Measurements from ENCODE around the gene TBL3.
"Not testable (repeated sequence)": the region's sequence is repeated elsewhere in the genome, so short reads cannot be mapped to it uniquely, and the experiment has no call there.

TBL3 gene

GRCh38 chr16:2001456-2002355 is 29.9 kb downstream of the TBL3 start:
- DNase-seq, result no peak

DNA sequence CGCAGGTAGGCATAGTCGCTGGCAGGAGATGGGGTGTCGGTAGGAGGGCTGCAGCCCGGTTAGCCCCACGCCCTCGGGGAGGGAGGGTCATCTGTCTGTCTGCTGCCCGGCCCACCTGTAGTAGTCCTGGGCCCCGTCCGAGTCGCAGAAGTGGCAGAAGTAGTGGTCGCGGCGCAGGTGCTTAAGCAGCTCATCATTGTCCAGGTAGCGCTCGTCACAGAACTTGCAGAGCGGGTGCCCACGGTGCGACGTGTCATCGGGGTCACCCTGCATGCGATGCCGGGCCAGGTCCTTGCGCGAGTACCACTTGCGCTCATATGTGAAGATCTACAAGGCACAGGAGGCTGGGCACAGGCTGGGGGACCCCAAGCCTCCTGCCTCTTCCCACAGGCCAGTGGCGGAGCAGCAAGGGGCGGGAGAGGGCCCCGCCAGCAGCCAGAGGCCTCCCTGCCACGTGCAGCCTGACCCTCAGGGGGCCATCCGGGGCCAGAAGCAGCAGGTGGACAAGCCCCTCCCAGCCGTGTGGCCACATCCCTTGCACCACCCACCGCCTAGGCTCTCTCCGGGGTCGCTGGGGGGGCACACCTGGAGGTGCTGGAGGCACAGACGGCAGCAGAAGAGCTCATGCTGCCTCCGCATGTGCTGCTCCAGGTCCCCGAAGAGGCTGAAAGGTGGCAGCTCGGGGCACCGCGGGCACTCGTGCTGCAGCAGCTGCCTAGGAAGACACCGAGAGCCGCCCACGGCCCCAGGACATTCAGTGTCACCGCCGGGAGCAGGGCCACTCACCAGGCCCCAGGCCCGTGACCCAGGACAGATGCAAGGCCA is 30.8 kb downstream of the TBL3 start:
- DNase-seq, result no peak

DNA sequence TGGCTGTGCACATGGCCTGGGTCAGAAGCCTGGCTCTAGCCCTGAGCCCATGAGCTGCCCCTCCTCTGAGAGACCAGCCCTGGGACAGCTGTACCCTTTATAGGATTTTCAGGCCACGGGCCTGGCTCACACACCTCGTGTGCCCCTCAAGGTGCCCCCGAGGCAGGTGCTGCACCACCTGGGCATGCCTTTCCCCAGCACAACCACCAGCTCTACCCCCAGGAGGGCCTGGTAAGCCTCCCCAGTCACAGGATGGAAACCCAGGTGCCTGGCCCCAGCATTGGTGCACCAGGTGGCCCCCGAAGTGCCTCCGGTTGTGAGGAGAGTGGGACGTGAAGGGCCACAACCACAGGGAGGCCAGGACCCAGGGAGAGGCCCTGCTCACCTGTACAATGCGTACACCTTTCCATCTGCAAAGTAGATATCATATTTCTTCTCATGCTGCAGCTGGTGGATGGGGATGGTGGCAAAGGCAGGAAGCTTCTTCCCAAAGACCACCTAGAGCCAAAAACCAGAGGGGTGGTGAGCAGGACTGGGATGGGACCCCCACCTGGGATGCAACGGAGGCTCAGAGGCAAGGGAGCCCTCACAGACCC is 31.5 kb downstream of the TBL3 start:
- no peak for DNase-seq

GRCh38 chr16:2003827-2004641 is 32.2 kb downstream of the TBL3 start:
- peak; percentile 90 to 92 for DNase-seq

GRCh38 chr16:2004795-2005517 is 33.1 kb downstream of the TBL3 start:
- peak; percentile 60 to 67 for DNase-seq

- DNase-seq, result peak; percentile 62 to 73
These were observed 33.8 kb downstream of the TBL3 start for GRCh38 chr16:2005646-2006045.

GRCh38 chr16:2006317-2006716 is 34.5 kb downstream of the TBL3 start:
- no peak for DNase-seq

- DNase-seq, result no peak
These were observed 35.4 kb downstream of the TBL3 start for GRCh38 chr16:2007081-2007836.

DNA sequence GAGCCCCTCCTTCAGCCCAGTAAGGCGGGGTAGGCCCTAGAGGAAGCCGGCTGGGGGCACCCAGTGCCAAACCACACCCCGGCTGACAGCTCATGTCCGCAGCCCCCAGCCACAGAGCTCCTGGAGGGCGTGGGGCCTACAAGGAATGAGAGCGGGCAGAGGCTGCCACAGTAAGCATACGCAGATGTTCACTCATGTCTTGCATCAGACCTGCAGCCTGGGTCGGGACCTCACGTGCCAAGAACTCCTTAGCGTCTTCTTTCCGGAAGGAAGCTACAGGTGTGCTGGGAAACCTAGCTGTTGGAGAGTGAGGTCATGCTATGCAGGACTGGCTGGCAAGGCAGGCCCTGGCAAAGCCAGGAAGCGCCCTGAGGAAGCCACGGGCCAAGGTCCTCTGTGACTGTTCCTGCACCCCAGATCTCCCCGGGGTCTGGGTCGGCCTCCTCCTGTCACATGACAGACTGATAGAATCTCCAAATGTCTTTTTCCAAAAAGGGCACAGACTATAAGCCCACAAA is 36.2 kb downstream of the TBL3 start:
- no peak for DNase-seq

- DNase-seq, result no peak
These were observed 36.8 kb downstream of the TBL3 start for GRCh38 chr16:2008631-2009163.

GRCh38 chr16:2009164-2009711 is 37.4 kb downstream of the TBL3 start:
- DNase-seq, result no peak

GRCh38 chr16:2009791-2010510 is 38.1 kb downstream of the TBL3 start, which contains the start of gene ZNF598:
ZNF598 (minus strand) TSS chr16:2009821.
- DNase-seq, result peak; percentile 84 to 92

DNA sequence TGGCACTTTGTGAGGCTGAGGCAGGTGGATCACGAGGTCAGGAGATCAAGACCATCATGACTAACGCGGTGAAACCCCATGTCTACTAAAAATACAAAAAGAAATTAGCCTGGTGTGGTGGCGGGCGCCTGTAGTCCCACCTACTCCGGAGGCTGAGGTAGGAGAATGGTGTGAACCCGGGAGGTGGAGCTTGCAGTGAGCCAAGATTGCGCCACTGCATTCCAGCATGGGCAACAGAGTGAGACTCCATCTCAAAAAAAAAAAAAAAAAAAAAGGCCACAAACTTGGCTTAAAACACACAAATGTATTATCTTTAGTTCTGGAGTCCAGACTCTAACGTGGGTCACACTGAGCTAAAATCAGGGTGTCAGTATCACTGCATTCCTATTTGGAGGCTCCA is 39.9 kb downstream of the TBL3 start:
- not testable (repeated sequence) for DNase-seq

- no peak for DNase-seq
These were observed 41.7 kb downstream of the TBL3 start for GRCh38 chr16:2013527-2013926.

GRCh38 chr16:2015117-2015946 is 43.5 kb downstream of the TBL3 start:
- peak; percentile 79 to 93 for DNase-seq

GRCh38 chr16:2015947-2016208 is 44.0 kb downstream of the TBL3 start:
- DNase-seq, result no peak

DNA sequence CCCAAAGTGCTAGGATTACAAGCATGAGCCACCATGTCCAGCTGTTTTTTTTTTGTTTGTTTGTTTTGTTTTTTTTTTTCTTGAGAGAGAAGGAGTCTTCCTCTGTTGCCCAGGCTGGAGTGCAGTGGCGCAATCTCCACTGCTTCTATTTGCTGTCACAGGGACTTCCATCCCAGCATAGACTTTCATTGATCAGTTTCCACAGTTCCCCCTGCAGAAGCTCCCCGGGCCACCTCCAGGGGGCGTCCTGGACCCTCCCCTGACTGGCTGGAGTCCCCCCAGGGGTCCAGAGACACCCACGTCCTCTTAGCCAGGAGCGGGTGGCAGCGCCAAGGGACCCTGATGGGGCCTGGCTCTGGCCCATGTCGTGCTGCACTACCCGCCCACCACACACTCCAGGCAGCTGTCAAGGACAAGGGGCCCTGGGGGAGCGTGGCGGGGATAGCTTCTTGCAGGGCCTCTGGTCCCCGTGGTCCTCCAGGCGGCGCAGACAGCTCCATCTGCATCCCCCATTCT is 44.6 kb downstream of the TBL3 start:
- DNase-seq, result no peak

GRCh38 chr16:2019518-2019920 is 47.7 kb downstream of the TBL3 start, which contains the start of gene NPW:
NPW (plus strand) TSS chr16:2019785.
- DNase-seq, result no peak

Measured in inflammatory macrophage (primary cell).